ENCODE data around the gene GRIK5.
"Not testable (repeated sequence)": the region's sequence is repeated elsewhere in the genome, so short reads cannot be mapped to it uniquely, and the experiment has no call there.

GRIK5 gene

GRCh38 chr19:42017040-42017439 is 53.0 kb downstream of the GRIK5 start:
- DNase-seq (ENCODE audit: low spot score): no peak

DNA sequence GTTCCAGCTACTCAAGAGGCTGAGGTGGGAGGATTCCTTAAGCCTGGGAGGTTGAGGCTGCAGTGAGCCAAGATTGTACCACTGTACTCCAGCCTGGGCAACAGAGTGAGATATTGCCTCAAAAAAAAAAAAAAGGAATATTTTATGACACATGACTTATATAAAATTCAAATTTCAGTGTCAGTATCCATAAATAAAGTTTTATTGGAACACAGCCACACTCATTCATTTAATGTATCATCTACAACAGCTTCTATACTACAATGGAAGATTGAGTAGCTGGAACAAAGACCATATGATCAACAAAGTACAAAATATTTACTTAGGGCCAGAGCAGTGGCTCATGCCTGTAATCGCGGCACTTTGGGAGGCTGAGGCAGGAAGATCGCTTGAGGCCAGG is 57.3 kb downstream of the GRIK5 start:
- DNase-seq (ENCODE audit: low spot score): not testable (repeated sequence)

GRCh38 chr19:42010245-42011126 is 59.5 kb downstream of the GRIK5 start:
- DNase-seq (ENCODE audit: low spot score): no peak

DNA sequence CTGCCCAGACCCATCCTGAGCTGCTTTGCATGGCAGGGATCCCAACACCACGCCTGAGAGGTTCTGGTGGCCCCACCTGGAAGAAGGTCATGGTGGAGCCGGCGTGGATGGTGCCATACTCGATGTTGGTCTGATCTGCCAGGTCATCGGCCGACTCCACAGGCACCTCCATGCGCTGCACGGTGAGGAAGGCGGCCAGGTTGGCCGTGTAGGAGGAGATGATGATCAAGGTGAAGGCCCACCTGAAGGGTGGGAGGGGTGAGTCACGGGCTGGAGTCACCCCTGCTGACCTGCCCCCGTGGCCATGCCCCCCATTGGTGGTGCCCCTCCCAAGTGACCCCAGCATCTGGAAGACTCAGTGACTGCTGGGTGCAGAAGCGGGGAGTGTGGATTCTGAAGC is 63.4 kb downstream of the GRIK5 start:
- DNase-seq (ENCODE audit: low spot score): no peak

DNA sequence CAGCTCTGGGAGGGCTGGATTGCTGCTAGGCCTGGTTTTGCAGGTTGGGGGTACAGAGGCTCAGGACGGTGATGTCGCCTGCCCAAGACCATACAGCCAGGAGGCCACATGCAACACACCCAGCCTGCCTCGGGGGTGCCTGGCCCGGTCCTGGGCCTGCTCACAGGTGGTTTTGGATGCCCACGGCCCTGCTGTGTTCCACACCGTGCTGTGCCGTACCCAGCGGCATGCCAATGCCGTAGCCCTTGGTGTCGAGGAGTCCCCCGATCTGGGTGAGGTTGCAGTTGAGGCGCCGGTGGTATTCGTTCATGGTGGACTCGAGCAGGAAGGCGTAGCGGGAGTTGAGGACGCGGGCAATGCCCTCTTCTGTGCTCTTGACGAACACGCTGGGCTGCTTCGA is 64.5 kb downstream of the GRIK5 start:
- no peak for DNase-seq (ENCODE audit: low spot score)

DNA sequence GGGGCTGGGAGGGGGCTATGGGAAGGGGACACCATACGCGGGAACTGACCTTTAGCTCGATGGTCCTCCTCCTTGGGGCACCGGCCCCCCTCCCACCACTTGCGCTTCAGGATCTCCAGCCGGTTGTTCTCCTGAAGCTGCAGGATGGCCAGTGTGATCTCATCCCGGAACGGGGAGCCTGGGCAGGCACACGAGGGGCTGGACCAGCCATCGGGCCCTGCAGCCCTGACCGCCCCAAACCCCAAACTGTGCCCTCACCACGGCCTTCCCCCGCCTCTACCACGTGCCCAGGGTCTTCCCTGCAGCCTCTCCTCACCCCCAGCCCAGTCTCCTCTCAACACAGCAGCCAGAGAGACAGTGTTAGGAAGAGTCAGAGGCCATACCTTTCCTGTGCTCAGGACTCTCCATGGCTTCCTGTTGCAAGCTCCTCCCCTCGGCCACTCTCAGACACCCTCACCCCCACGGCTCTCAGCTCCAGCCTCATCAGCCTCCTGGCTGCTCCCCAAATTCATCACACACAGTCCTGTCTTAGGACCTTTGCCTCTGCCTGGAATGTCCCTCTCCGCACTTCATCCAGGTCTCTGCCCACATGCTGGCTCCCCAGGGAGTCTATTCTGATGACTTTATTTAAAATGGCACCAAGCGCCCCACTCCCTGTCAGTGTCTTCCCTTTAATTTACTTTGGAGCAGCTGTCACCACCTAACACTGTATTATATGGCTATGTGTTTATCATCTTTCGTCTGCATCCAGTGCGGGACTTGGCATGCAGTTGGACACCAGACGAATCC is 66.3 kb downstream of the GRIK5 start:
- no peak for DNase-seq (ENCODE audit: low spot score)

DNA sequence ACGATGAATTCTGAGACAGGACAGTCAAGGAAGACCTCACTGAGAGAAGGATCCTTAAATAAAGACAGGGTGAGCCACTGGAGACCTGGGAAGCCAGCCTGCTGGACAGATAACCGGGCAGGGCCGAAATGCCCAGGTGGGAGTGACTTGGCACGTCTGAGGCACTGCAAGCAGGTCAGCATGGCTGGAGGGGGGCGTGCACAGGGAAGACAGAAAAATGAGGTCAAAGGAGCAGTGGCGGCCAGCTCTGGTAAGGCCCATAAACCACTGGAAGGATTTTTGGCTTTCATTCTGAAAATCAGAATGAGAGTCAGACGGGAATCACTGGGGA is 70.2 kb downstream of the GRIK5 start:
- no peak for DNase-seq (ENCODE audit: low spot score)

DNA sequence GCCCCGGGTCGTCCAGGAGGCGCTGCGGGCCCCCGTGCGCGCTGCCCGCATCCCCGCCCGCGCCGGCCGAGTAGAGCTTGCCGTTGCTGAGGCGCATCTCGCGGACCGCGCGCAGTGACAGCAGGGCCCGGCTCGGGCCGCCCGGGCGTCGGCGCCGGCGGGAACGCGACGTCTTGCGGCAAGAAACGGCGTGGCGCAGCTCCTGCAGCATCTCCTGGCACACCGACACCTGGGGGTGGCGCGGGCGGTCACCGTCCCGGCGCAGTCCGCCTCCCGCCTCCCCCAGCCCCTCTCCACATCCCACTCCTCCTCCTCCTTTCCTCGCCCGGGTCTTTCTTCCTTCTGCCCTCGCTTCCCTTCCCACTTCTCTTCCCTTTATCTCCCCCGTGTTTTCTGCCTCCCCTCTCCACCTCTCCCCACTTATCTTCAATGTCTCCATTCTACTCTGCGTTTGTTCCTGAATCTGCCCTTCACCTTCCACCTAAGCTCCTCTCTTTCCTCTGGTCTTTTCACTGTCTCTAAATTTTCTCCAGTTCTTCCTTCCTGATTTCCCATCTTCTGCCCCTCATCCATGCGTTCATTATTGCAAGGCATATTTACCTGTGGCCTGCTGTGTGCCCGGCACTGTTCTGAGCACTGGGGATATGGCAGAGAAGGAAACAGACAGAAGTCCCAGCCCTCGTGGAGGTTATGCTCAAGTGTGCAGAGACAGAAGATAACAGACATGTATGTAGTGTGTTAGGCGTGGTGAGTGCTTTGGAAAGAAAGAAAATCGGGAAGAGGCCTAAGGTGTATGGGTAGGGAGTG is 70.7 kb downstream of the GRIK5 start:
- DNase-seq (ENCODE audit: low spot score): peak; percentile 72

GRCh38 chr19:41998246-41999020 is 71.6 kb downstream of the GRIK5 start:
- peak; percentile 84 for DNase-seq (ENCODE audit: low spot score)

GRCh38 chr19:41997851-41998229 is 72.2 kb downstream of the GRIK5 start:
- DNase-seq (ENCODE audit: low spot score): no peak

DNA sequence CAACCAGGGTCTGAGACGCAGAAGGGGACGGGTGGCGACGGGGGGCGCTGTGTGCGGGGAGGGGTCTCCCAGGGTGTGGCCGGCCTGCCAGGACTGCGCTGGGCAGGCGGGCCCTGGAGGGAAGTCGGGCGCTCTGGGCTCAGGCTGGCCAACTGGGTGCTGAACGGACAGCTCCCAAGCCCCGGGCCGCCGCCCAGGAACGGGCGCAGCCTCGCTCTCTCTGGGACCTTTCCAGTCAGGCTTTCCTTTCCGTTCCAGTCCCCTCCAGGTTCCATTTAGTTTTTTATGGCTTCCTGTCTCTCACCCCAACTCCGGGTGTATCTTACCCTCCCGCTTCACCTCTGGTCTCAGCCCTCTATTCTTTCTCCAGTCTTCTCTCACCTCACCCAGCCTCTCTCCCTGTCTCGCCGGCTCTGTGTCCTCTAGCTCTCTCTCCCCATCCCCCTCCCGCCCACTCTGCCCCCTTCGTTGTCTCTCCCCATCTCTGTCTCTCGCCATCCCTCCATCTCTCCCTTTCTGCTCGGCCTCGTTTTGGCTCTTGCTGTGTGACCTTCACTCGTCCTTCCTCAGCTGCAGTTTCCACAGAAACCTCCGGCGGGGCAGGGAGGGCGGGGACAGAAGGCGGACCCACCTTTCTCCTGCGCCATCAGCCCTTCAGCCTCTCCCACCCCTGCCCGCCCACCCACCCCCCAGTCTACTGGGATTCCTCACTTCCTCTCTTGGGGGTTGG is 72.7 kb downstream of the GRIK5 start:
- DNase-seq (ENCODE audit: low spot score): peak; percentile 86

DNA sequence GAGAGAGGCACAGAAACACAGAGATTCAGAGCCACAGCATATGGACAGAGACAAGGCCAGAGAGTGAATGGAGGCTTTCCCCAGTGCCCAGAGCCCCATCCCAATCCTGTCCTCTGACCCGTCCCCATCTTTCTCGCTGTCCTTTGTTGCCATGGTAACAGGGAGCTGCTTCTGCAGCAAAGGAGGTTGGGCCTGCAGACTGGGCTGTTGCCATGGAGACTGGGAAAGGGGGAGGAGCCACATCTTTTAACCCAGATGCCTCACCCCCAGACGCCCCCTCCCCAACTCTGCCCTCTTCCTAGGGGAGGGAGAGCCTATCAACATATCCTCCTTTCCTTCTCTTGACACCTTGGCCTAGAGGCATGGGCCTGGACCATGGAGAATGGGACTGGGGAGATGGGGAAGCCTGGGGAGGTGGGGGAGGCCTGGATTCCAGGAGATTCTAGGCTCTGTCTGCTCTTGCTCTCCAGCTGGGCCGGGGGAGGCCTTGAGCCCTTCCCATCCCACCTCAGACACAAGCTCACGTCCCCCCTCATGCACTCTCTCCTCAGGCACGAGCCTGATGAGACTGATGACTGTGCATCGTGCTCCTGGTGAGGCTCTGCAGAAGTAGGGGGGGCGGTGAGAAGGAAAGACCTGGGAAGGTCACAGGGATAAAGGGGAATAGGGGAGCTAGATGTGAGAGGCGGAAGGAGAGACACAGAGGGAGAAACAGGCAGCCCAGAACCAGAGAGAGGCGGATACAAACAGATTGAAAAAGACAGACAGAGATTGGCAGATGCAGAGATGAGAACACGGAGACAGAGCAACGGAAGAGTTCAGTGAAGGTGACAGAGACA is 73.8 kb downstream of the GRIK5 start:
- DNase-seq (ENCODE audit: low spot score): peak; percentile 73

- DNase-seq (ENCODE audit: low spot score): no peak
Observed at GRCh38 chr19:41994994-41995958, 74.7 kb downstream of the GRIK5 start.

DNA sequence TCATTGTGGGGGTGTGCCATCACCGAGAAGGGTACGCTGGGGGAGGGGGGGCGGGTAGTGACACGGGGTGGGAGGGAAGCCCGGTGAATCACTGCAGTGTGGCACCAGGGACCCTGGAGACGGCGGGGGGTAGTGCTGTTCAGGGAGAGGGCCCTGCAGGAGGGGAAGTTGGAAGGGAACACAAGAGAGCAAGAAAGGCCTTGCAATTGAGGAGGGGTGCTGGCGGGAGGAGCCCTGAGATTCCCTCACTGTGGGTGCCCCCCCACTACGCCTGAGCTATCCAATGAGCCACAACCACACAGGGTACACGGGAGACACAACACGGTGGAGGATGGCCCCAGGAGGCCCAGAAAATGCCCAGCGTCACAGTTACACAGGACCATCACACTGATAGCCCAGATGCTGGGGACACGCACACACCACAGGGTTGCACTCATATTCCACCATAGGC is 75.5 kb downstream of the GRIK5 start:
- no peak for DNase-seq (ENCODE audit: low spot score)

DNA sequence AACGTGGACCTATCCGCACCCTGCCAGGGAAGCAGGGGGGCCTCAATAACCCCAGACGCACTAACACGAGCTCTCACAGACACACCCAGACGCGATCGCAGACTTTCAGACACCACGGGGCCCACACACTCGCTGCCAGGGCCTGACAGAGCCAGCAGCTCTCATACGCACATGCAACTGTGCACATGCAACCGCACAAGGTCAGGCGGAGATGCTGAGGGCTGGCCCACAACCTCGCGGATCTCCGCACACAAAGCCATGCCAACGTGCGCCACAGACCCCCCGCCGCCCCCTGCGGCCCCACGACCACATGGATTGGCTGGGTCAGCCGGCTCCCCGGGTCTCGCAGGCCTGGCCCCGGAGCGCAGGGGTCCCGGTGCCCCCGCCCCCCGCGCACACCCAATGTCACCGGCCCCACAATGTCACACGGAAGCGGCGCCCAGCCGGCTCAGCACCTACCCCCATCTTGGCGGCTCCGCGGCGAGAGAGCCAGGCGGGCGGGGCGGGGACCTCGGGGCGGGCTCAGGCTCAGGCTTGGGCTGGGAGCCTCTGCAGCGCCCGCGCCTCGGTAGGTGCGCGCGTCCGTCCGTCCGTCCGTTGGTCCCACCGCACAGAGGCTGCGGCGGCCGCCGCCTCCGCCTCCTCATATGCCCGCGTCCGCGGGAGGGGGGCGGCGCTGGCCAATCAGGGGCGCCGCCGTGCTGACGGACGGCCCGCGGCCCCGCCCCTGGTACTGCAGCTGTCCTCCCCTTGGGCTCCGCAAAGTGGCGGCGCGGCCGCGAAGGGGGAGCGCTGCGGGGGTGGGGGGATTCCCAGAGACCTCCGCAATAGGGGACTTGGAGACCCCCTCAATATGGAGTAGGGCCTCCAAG is 76.2 kb downstream of the GRIK5 start, which contains the start of gene ATP1A3:
ATP1A3 (minus strand) TSS at position 619 of the 872 bp plus-strand sequence; CDS start at position 465, 154 bp downstream.
- DNase-seq (ENCODE audit: low spot score): peak; percentile 82

DNA sequence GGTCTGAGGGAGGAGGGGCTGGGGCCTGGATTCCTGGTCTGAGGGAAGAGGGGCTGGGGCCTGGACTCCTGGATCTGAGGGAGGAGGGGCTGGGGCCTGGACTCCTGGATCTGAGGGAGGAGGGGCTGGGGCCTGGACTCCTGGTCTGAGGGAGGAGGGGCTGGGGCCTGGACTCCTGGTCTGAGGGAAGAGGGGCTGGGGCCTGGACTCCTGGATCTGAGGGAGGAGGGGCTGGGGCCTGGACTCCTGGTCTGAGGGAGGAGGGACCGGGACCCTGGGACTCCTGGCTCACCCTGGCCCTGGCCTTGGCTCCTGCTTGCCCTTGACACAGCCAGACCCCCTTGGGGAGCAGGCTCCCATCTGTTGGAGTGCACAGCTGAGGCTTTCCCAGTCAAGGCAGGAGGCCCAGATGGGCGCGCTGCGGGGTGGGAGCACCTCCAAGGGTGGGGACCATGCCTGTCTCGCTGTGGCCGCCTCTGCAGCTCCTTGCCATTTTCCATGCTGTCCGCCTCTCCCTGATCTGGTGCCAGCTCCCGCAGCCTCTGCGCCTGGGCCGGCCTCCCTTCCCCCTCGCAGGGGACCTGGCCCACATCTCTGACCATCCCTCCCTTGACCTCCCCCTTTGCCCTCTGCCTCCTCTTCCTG is 78.0 kb downstream of the GRIK5 start:
- DNase-seq (ENCODE audit: low spot score): not testable (repeated sequence)

- DNase-seq (ENCODE audit: low spot score): no peak
Observed at GRCh38 chr19:41991025-41991424, 79.0 kb downstream of the GRIK5 start.

Measured in ecto neural progenitor cell (in vitro differentiated cells).